ENCODE results near the gene CTSL.

Gene CTSL

GRCh38 chr9:87706066-87706739 lies 19.7 kb upstream of the CTSL start:
- no peak for TF ChIP-seq CTCF (IDR thresholded peaks at IDR 0.05; ENCODE audit: low read length, missing control alignments)
- DNase-seq (ENCODE audit: low read depth), result no peak
- H3K4me3 ChIP-seq (replicated peaks; ENCODE audit: low read depth, low read length), result no peak overlapping the region

- no peak for TF ChIP-seq CTCF (IDR thresholded peaks at IDR 0.05; ENCODE audit: low read length, missing control alignments)
- no peak overlapping the region for H3K4me3 ChIP-seq (replicated peaks; ENCODE audit: low read depth, low read length)
- DNase-seq (ENCODE audit: low read depth), result peak; percentile 49
Measured at GRCh38 chr9:87707805-87708506, 18.0 kb upstream of the CTSL start.

GRCh38 chr9:87708546-87708945 lies 17.4 kb upstream of the CTSL start:
- H3K4me3 ChIP-seq (replicated peaks; ENCODE audit: low read depth, low read length), result no peak overlapping the region
- DNase-seq (ENCODE audit: low read depth), result no peak
- no peak for TF ChIP-seq CTCF (IDR thresholded peaks at IDR 0.05; ENCODE audit: low read length, missing control alignments)

GRCh38 chr9:87708986-87709728 lies 16.8 kb upstream of the CTSL start:
- no peak for TF ChIP-seq CTCF (IDR thresholded peaks at IDR 0.05; ENCODE audit: low read length, missing control alignments)
- no peak overlapping the region for H3K4me3 ChIP-seq (replicated peaks; ENCODE audit: low read depth, low read length)
- DNase-seq (ENCODE audit: low read depth), result no peak

- H3K4me3 ChIP-seq (replicated peaks; ENCODE audit: low read depth, low read length), result no peak overlapping the region
- DNase-seq (ENCODE audit: low read depth), result no peak
- no peak for TF ChIP-seq CTCF (IDR thresholded peaks at IDR 0.05; ENCODE audit: low read length, missing control alignments)
Measured at GRCh38 chr9:87710443-87710842, 15.5 kb upstream of the CTSL start.

GRCh38 chr9:87711857-87712800 lies 13.8 kb upstream of the CTSL start:
- H3K4me3 ChIP-seq (replicated peaks; ENCODE audit: low read depth, low read length), result no peak overlapping the region
- DNase-seq (ENCODE audit: low read depth), result peak; percentile 78
- no peak for TF ChIP-seq CTCF (IDR thresholded peaks at IDR 0.05; ENCODE audit: low read length, missing control alignments)

Measured in fibroblast of pulmonary artery (primary cell).